ENCODE data around the gene ANKRD40. TPM values are rescaled to one million over a fixed set of nuclear protein-coding genes. Genes with fewer than 3 reads are reported as not detected.
"Not testable (repeated sequence)": the region's sequence is repeated elsewhere in the genome, so short reads cannot be mapped to it uniquely, and the experiment has no call there.

Gene ANKRD40
- total and polyA plus RNA-seq, 9 of the 15 experiments (the other 6 are each of a cell fraction or from before 2014, with no cell fraction given): 9.0 to 28.9 (median 27.7) TPM

DNA sequence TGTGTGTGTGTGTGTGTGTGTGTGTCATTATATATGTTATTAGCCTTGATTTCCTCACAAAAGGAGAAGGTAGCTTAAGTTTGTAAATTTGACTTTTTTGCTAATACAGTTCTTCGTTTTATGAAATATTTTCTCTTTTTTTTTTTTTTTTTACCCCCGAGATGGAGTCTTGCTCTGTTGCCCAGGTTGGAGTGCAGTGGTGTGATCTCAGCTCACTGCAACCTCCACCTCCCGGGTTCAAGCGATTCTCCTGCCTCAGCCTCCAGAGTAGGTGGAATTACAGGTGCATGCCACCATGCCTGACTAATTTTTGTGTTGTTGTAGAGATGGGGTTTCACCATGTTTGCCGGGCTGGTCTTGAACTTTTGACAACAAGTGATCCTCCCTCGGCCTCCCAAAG lies 16.9 kb upstream of the ANKRD40 start:
- intact Hi-C loops (cut with micrococcal nuclease): loop anchor here (5.0 to 10.0 kb wide), 2 partner anchors 38 to 210 kb away; no protein-coding TSS in a partner anchor
- POLR2A ChIA-PET: interaction anchor here (0.7 kb wide), 1 partner anchor 81 kb away, joined by 3 read pairs; no protein-coding TSS in a partner anchor
- peaks cover 52% of the 10 kb centered on the region for H3K36me3 ChIP-seq (ENCODE audit: control insufficient read depth, insufficient read depth, low read length)
- in situ Hi-C loops (cut with MboI); BruUV-seq (replicated peaks); H3K4me3 ChIP-seq; CTCF ChIA-PET (ENCODE audit: low intra/inter-chr PET ratio); DNase-seq (ENCODE audit: extremely low read depth in 1 of 4, low spot score in 3 of 4); ATAC-seq; H3K27me3 ChIP-seq (ENCODE audit: control insufficient read depth in 2 of 2, insufficient read depth in 2 of 2, low read length in 2 of 2); H2AFZ ChIP-seq (ENCODE audit: low read depth, low read length); H3K27ac ChIP-seq (ENCODE audit: extremely low read depth, low read depth, low read length); H3K9me3 ChIP-seq (replicated peaks; ENCODE audit: control insufficient read depth, insufficient read depth, low read depth, low read length); H3K4me2 ChIP-seq (ENCODE audit: insufficient read depth, low read length); FAIRE-seq; H3K9ac ChIP-seq (ENCODE audit: insufficient read depth in 1 of 2, low read depth in 2 of 2, low read length in 2 of 2); H3K9me1 ChIP-seq (ENCODE audit: control insufficient read depth, insufficient read depth, low read length): not testable (repeated sequence)
- H3K79me2 ChIP-seq (ENCODE audit: control insufficient read depth, insufficient read depth, low read length): peaks cover 100% of the 10 kb centered on the region
- TF ChIP-seq ZNF121 (CRISPR knock-in tag; conservative IDR thresholded peaks at IDR 0.05): 0 out of 2 replicates have a peak, but pooled peaks have one; percentile 24
- 96% methylated on average over 4 of the region's 6 CpGs for WGBS (ENCODE audit: insufficient coverage, low coverage, missing lambda C conversion rate)
- H4K20me1 ChIP-seq (replicated peaks; ENCODE audit: control insufficient read depth, insufficient read depth, low read length): peaks cover 54% of the 10 kb centered on the region
- peaks cover 11 to 19% of the 10 kb centered on the region in 2 experiments; a peak in 4 of 5 replicates for H3K4me1 ChIP-seq (replicated peaks in 1 of 2; ENCODE audit: control insufficient read depth in 2 of 2, insufficient read depth in 2 of 2, low read length in 2 of 2)

DNA sequence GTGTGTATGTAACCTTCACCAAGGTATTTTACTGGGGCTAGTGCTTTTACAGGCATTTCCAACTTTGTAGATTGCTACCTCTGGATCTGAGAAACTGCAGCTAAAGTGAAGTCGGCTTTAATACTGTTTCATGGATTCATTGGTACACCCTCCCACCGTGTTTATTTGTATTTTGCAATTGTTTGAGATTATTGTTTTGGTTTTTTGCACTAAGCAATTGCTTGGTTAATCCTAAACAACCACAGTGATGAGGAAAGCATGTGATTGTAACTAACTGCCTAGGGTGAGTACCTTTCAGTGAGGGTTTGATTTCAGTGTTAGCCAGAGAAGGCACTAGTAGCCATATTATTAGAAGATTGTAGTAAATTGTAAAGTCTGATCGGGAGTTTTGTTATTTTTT lies 15.0 kb upstream of the ANKRD40 start:
- Histone ChIP-seq H3K4me2 (ENCODE audit: insufficient read depth, low read length) (peak overlapping the region; percentile 53; the same call in 1 of the 2 replicates), H3K9ac (ENCODE audit: insufficient read depth in 1 of 2, low read depth in 2 of 2, low read length in 2 of 2) (peak overlapping the region in 1 of 2 experiments; percentile 33; a peak in 1 of 4 replicates), H3K27me3 (ENCODE audit: control insufficient read depth in 2 of 2, insufficient read depth in 2 of 2, low read length in 2 of 2) (no peaks in the 10 kb centered on the region), H3K27ac (ENCODE audit: extremely low read depth, low read depth, low read length) (no peak overlapping the region), H3K9me3 (replicated peaks; ENCODE audit: control insufficient read depth, insufficient read depth, low read depth, low read length) (no peaks in the 10 kb centered on the region), H3K36me3 (ENCODE audit: control insufficient read depth, insufficient read depth, low read length) (peaks cover 46% of the 10 kb centered on the region), H3K9me1 (ENCODE audit: control insufficient read depth, insufficient read depth, low read length) (no peaks in the 10 kb centered on the region), H4K20me1 (replicated peaks; ENCODE audit: control insufficient read depth, insufficient read depth, low read length) (peaks cover 47% of the 10 kb centered on the region), H3K4me1 (replicated peaks in 1 of 2; ENCODE audit: control insufficient read depth in 2 of 2, insufficient read depth in 2 of 2, low read length in 2 of 2) (peaks cover 11 to 24% of the 10 kb centered on the region in 2 experiments; a peak in 4 of 5 replicates), H2AFZ (ENCODE audit: low read depth, low read length) (no peak overlapping the region), H3K79me2 (ENCODE audit: control insufficient read depth, insufficient read depth, low read length) (peaks cover 93% of the 10 kb centered on the region), H3K4me3 (peak overlapping the region; percentile 87; the same call in 1 of the 2 replicates)
- no TSS peak for BruUV-seq (replicated peaks)
- FAIRE-seq (no peak), ATAC-seq (no peak), DNase-seq (ENCODE audit: extremely low read depth in 1 of 4, low spot score in 3 of 4) (no peak)
- in situ Hi-C loops (cut with MboI) (no loop called here), intact Hi-C loops (cut with micrococcal nuclease) (loop anchor here (5.0 to 10.0 kb wide), 2 partner anchors 40 to 212 kb away; no protein-coding TSS in a partner anchor)
- POLR2A ChIA-PET: interaction anchor here (1.7 kb wide), 1 partner anchor 9 kb away, joined by 5 read pairs; no protein-coding TSS in a partner anchor
- WGBS (ENCODE audit: insufficient coverage, low coverage, missing lambda C conversion rate): 28% methylated on average over 3 of the region's 3 CpGs
- CTCF ChIA-PET (ENCODE audit: low intra/inter-chr PET ratio): no interaction called here
- TF ChIP-seq BRCA1 (IDR thresholded peaks at IDR 0.05): no peak
- no peak for TF ChIP-seq BRCA1 (CRISPR knock-in tag; IDR thresholded peaks at IDR 0.05)
- no peak for TF ChIP-seq PYGO2 (tag; IDR thresholded peaks at IDR 0.05)
- no peak for TF ChIP-seq ZEB2 (IDR thresholded peaks at IDR 0.05)
- TF ChIP-seq HDAC3 (IDR thresholded peaks at IDR 0.05; ENCODE audit: borderline replicate concordance, partially characterized antibody): no peak
- TF ChIP-seq BHLHE40 (IDR thresholded peaks at IDR 0.05; ENCODE audit: low read length): no peak
- TF ChIP-seq SAP30 (IDR thresholded peaks at IDR 0.05; ENCODE audit: borderline replicate concordance, insufficient read depth, low read depth, low read length, poor library complexity, severe bottlenecking): no peak
- TF ChIP-seq, protein P1, sequence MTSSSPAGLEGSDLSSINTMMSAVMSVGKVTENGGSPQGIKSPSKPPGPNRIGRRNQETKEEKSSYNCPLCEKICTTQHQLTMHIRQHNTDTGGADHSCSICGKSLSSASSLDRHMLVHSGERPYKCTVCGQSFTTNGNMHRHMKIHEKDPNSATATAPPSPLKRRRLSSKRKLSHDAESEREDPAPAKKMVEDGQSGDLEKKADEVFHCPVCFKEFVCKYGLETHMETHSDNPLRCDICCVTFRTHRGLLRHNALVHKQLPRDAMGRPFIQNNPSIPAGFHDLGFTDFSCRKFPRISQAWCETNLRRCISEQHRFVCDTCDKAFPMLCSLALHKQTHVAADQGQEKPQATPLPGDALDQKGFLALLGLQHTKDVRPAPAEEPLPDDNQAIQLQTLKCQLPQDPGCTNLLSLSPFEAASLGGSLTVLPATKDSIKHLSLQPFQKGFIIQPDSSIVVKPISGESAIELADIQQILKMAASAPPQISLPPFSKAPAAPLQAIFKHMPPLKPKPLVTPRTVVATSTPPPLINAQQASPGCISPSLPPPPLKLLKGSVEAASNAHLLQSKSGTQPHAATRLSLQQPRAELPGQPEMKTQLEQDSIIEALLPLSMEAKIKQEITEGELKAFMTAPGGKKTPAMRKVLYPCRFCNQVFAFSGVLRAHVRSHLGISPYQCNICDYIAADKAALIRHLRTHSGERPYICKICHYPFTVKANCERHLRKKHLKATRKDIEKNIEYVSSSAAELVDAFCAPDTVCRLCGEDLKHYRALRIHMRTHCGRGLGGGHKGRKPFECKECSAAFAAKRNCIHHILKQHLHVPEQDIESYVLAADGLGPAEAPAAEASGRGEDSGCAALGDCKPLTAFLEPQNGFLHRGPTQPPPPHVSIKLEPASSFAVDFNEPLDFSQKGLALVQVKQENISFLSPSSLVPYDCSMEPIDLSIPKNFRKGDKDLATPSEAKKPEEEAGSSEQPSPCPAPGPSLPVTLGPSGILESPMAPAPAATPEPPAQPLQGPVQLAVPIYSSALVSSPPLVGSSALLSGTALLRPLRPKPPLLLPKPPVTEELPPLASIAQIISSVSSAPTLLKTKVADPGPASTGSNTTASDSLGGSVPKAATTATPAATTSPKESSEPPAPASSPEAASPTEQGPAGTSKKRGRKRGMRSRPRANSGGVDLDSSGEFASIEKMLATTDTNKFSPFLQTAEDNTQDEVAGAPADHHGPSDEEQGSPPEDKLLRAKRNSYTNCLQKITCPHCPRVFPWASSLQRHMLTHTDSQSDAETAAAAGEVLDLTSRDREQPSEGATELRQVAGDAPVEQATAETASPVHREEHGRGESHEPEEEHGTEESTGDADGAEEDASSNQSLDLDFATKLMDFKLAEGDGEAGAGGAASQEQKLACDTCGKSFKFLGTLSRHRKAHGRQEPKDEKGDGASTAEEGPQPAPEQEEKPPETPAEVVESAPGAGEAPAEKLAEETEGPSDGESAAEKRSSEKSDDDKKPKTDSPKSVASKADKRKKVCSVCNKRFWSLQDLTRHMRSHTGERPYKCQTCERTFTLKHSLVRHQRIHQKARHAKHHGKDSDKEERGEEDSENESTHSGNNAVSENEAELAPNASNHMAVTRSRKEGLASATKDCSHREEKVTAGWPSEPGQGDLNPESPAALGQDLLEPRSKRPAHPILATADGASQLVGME (CRISPR knock-in tag; IDR thresholded peaks at IDR 0.05): no peak
- no peak for TF ChIP-seq ZNF282 (CRISPR knock-in tag; IDR thresholded peaks at IDR 0.05)
- no peak for TF ChIP-seq ZNF551 (CRISPR knock-in tag; IDR thresholded peaks at IDR 0.05)
